IPS-18a (cell line): ENCODE data around the gene NSD2.

ENCODE experiments used
- H3K27ac ChIP-seq: one replicate; pipeline ENCODE4 v1.5.1; 2013; ENCODE audit warnings: low read length
- H3K27me3 ChIP-seq: one replicate; pipeline ENCODE4 v1.6.1; 2013; ENCODE audit warnings: mild to moderate bottlenecking, low read length; ENCODE audit not compliant: control insufficient read depth, insufficient read depth
- H3K36me3 ChIP-seq: one replicate; pipeline ENCODE4 v1.6.1; 2013; ENCODE audit warnings: low read depth, low read length; ENCODE audit not compliant: control insufficient read depth
- H3K4me1 ChIP-seq: one replicate; pipeline ENCODE4 v1.6.1; 2013; ENCODE audit warnings: low read depth, low read length; ENCODE audit not compliant: control insufficient read depth
- H3K4me3 ChIP-seq: one replicate; pipeline ENCODE4 v1.5.1; 2013; ENCODE audit warnings: low read length
- H3K9ac ChIP-seq: one replicate; pipeline ENCODE4 v1.6.1; 2013; ENCODE audit warnings: mild to moderate bottlenecking, low read length, moderate library complexity
- H3K9me3 ChIP-seq: one replicate; pipeline ENCODE4 v1.6.1; 2013; ENCODE audit warnings: low read depth, low read length; ENCODE audit not compliant: control insufficient read depth

NSD2 gene

DNA sequence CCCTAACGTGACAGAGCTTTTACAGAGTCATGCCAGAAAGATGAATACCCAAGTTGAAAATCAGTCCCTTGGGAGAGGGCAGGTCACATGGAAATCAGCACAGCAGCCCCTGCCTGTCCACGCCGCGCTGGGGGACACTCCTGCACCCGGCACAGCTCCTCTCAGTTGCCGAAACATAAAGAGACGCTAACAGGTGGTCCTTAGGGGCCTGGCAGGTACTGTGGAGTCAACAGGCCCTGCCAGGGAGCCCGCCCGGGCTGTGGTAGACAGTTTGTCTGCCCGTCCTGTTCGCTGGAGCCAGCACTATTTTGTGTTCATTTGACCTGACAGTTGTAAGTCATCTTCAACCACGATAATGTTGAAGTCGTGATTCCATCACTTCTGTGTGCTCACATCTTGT is 107.0 kb downstream of the NSD2 start:
- Histone ChIP-seq H3K27me3 (no peaks in the 10 kb centered on the region), H3K4me1 (no peaks in the 10 kb centered on the region), H3K9ac (no peak overlapping the region), H3K9me3 (no peaks in the 10 kb centered on the region), H3K27ac (no peak overlapping the region), H3K4me3 (no peak overlapping the region), H3K36me3 (peaks cover 84% of the 10 kb centered on the region)

DNA sequence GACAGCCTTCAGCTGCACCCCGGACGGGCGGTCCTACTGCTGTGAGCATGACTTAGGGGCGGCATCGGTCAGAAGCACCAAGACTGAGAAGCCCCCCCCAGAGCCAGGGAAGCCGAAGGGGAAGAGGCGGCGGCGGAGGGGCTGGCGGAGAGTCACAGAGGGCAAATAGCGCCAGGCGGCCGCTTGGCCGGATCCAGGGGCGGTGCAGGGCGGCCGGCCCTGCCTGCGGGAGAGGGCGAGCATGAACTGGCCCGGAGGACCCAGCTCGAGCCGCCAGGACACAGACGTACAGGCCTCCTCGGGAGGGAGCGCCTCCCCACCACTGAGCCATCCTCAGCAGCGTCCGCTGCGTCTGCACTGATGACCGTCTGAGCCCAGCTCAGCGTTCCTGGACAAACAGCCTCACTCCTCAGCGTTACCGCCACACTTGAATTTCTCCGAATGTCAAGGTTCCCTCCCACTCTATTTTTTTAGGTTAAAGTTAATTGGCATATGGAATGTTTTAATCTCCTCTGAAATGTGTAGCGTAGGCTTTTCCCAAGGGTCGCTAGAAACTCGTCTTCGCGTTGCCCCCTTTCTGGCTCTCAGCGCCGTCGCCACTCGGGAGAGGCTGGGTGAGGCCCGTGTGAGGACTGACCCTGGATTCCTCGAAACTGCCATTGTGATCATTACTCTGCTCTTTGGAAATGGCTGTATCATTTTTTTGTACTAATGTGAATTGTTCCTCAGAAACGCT is 107.7 kb downstream of the NSD2 start:
- H3K27ac ChIP-seq, result no peak overlapping the region

GRCh38 chr4:1979477-1980196 is 108.4 kb downstream of the NSD2 start:
- peaks cover 90% of the 10 kb centered on the region for H3K36me3 ChIP-seq
- H3K4me3 ChIP-seq, result no peak overlapping the region
- H3K27ac ChIP-seq, result no peak overlapping the region
- no peak overlapping the region for H3K9ac ChIP-seq
- H3K27me3 ChIP-seq, result no peaks in the 10 kb centered on the region
- no peaks in the 10 kb centered on the region for H3K4me1 ChIP-seq
- no peaks in the 10 kb centered on the region for H3K9me3 ChIP-seq

More for the DNA sequence above, 107.7 kb downstream of the NSD2 start:
- Histone ChIP-seq H3K9ac (no peak overlapping the region), H3K36me3 (peaks cover 87% of the 10 kb centered on the region), H3K4me3 (no peak overlapping the region), H3K27me3 (no peaks in the 10 kb centered on the region), H3K9me3 (no peaks in the 10 kb centered on the region), H3K4me1 (no peaks in the 10 kb centered on the region)

- Histone ChIP-seq H3K4me3 (no peak overlapping the region), H3K36me3 (peaks cover 85% of the 10 kb centered on the region), H3K9me3 (no peaks in the 10 kb centered on the region), H3K9ac (no peak overlapping the region), H3K27me3 (no peaks in the 10 kb centered on the region), H3K27ac (no peak overlapping the region), H3K4me1 (no peaks in the 10 kb centered on the region)
These were observed 109.4 kb downstream of the NSD2 start for GRCh38 chr4:1980561-1981041.

GRCh38 chr4:1981251-1982058 is 110.3 kb downstream of the NSD2 start:
- no peaks in the 10 kb centered on the region for H3K4me1 ChIP-seq
- H3K36me3 ChIP-seq, result peaks cover 77% of the 10 kb centered on the region
- H3K27me3 ChIP-seq, result no peaks in the 10 kb centered on the region
- H3K9me3 ChIP-seq, result no peaks in the 10 kb centered on the region
- no peak overlapping the region for H3K4me3 ChIP-seq
- H3K9ac ChIP-seq, result no peak overlapping the region
- H3K27ac ChIP-seq, result no peak overlapping the region

DNA sequence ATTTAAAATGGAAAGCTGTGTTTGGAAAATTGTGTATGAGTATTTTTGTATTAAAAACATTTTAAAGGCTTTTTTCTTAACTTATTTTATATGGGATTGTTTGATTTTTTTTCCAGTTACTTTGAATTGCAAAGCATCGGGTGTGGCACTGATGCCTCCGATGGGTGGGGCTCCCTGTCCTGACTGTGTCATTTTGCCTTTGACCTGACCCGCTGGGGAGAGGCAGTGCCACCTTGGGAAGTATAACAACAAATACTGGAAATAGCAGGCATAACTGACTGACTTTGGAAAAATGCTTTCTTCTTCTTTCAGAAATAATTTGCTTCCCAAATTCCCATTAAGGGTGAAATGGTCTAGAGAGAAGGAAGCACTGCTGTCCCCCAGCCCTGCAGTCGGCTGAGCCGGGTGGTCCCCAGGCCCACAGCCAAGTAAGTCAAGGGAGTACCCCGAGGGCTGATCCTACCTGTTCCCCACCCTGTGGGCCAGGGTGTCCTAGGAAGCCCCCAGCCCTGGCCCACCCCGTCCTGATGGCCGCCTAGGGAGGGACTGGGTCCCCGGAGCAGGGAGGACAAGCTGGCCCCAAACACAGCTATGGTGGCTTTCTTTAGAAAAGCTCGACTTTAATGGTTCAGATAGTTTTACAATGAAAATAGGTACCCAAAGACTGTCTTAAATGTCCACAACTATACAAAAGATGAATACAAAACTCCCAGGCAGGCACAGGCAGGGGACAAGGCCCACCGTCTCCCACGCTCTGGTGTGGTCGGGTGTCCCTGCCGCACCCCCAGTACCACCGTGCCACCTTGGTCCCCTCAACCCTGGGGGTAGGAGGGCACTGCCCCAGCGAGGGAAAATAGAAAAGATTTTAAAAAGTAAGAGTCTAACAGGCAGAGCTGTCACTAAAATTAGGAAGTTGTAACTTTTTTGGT is 111.2 kb downstream of the NSD2 start:
- H3K4me1 ChIP-seq, result no peaks in the 10 kb centered on the region
- no peak overlapping the region for H3K9ac ChIP-seq
- no peak overlapping the region for H3K4me3 ChIP-seq
- H3K9me3 ChIP-seq, result no peaks in the 10 kb centered on the region
- H3K27me3 ChIP-seq, result no peaks in the 10 kb centered on the region
- H3K36me3 ChIP-seq, result peaks cover 68% of the 10 kb centered on the region
- no peak overlapping the region for H3K27ac ChIP-seq

DNA sequence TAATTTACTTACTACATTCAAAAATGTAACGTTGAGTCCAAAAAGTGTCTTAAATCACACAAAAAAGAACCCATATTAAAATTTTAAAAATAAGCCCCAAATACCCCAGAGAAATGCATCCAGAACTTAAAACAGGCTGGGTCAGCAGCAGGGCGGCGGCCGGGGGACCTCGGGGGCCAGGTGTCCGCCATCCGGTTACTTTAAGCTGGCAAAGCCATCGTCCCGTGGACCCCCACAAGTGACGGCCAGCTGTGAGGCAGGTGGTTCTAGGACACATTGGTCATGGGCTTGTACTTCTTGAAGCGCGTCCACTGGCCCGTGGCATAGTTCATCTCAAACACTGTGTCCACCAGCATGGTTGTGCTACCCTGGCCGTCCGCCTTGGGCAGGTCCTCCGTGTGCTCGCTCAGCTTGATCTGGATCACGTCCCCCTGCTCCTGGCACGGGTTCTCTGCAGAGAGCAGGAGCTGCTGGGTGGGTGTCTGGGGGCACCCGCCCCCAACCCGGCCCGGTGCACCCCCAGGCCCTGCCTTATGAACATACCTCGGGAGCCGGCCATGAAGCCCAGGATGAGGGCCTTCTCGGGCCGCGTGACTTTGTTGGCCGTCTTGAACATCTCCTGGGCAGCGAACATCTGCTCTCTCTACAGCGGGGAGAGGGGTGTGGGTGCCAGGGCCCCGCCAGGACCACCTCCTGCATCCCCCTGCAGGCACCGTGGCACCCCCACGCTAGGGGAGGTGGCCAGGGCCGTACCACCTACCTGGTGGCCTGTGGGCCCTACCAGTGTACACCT is 112.1 kb downstream of the NSD2 start:
- H3K36me3 ChIP-seq, result peaks cover 60% of the 10 kb centered on the region

GRCh38 chr4:1983846-1984405 is 112.7 kb downstream of the NSD2 start:
- no peaks in the 10 kb centered on the region for H3K27me3 ChIP-seq
- H3K9me3 ChIP-seq, result no peaks in the 10 kb centered on the region
- no peak overlapping the region for H3K9ac ChIP-seq
- H3K36me3 ChIP-seq, result peaks cover 55% of the 10 kb centered on the region
- no peak overlapping the region for H3K4me3 ChIP-seq
- no peak overlapping the region for H3K27ac ChIP-seq
- H3K4me1 ChIP-seq, result no peaks in the 10 kb centered on the region

More for the DNA sequence above, 112.1 kb downstream of the NSD2 start:
- Histone ChIP-seq H3K4me3 (no peak overlapping the region), H3K9ac (no peak overlapping the region), H3K9me3 (no peaks in the 10 kb centered on the region), H3K27ac (no peak overlapping the region), H3K27me3 (no peaks in the 10 kb centered on the region), H3K4me1 (no peaks in the 10 kb centered on the region)

DNA sequence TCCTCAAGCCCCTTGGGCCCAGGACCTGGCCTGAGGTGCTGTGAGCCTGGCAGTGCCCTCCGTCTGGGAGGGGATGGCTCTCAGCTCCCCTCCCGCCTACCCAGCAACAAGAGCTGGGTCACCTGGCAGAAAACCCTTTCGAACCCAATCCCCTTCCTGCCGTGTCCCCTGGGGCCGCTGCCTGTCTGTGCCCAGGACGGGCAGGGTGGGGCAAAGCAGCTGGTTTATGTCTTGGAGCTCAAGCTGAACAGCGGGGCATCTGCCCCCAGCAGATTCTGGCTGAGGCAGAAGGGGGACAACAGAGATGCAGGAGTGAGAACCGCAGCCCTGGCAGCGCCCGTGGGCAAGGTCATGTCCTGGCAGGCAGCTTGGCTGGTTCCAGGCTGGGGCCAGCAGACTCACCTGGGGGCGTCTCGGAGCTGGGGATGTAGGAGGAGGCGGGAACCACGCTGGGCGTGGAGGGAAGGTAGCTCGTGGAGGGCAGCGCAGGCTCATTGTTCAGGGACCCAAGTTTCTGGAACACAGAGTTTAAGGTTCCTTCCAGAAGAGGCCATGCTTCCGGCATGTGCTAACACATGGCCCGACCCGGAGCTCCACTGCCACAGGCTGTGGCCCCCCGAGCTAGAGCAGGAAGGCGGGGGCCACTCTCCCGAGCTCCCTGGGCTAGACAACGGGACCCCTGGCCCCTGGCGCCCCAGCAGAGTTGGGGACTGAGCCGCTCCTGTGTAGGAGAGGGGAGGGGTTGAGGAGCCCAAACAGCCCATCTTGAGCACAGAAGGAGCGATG is 113.4 kb downstream of the NSD2 start:
- Histone ChIP-seq H3K9ac (no peak overlapping the region), H3K27ac (no peak overlapping the region), H3K9me3 (no peaks in the 10 kb centered on the region), H3K4me1 (no peaks in the 10 kb centered on the region), H3K36me3 (peaks cover 52% of the 10 kb centered on the region), H3K4me3 (no peak overlapping the region), H3K27me3 (no peaks in the 10 kb centered on the region)
